Keratinocyte (primary cell): ENCODE results near the gene CEMIP2.

Experiments used
- EZH2 ChIP-seq: IDR thresholded peaks from one replicate; pipeline ENCODE4 v1.6.1; 2012; ENCODE audit warnings: inconsistent platforms, mild to moderate bottlenecking, low read length, moderate library complexity
- TF ChIP-seq, protein P1 (sequence below), 3 experiments: IDR thresholded peaks in 1 of 3; conservative IDR thresholded peaks in 1 of 3; optimal IDR thresholded peaks in 1 of 3; 2 replicates in 2 of 3; 3 replicates in 1 of 3; pipeline versions ENCODE3 to v1.5.1; 2011; ENCODE audit warnings: low read length in 3 of 3, mild to moderate bottlenecking in 3 of 3, moderate library complexity in 2 of 3, control low read depth in 1 of 3, inconsistent platforms in 1 of 3; ENCODE audit not compliant: insufficient read depth in 2 of 3; ENCODE audit errors: extremely low read depth in 1 of 3

DNA sequence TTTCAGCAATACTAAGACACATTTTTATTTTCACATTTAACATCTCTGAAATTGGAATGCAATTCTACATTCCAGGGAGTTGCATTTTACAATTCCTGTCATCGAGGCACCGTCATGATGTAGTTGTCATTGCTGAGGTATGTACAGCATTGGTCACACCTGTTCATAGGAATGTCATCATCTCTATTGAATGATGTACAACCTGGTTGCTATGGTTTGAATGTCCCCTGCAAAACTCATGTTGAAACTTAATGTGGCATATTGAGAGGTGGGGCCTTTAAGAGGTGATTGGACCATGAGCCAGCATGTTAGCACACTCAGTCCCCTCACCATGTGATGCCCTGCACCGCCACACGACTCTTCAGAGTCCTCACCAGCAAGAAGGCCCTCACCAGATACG lies 103.1 kb downstream of the CEMIP2 start:
- TF ChIP-seq, protein P1, sequence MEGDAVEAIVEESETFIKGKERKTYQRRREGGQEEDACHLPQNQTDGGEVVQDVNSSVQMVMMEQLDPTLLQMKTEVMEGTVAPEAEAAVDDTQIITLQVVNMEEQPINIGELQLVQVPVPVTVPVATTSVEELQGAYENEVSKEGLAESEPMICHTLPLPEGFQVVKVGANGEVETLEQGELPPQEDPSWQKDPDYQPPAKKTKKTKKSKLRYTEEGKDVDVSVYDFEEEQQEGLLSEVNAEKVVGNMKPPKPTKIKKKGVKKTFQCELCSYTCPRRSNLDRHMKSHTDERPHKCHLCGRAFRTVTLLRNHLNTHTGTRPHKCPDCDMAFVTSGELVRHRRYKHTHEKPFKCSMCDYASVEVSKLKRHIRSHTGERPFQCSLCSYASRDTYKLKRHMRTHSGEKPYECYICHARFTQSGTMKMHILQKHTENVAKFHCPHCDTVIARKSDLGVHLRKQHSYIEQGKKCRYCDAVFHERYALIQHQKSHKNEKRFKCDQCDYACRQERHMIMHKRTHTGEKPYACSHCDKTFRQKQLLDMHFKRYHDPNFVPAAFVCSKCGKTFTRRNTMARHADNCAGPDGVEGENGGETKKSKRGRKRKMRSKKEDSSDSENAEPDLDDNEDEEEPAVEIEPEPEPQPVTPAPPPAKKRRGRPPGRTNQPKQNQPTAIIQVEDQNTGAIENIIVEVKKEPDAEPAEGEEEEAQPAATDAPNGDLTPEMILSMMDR (optimal IDR thresholded peaks at IDR 0.05 in 1 of 3, IDR thresholded peaks at IDR 0.05 in 1 of 3, conservative IDR thresholded peaks at IDR 0.05 in 1 of 3; ENCODE audit: extremely low read depth in 1 of 3, insufficient read depth in 2 of 3, low read length in 3 of 3), result no peak
- no peak for TF ChIP-seq EZH2
